Activated T-helper 17 cell treated with anti-CD3 and anti-CD28 coated beads, Interleukin-2, amount 50 U/mL, for 72 hours (primary cell): Measurements from ENCODE around the gene GOLT1A. TPM values are rescaled to one million over a fixed set of nuclear protein-coding genes. Genes with fewer than 3 reads are reported as not detected.

Experiments used
- ATAC-seq: fragments of 150-1000 bp; cut with Tn5 transposase; replicated peaks from 2 replicates; pipeline ENCODE4 v1.10.0; 2021; ENCODE audit warnings: mild to moderate bottlenecking, moderate library complexity
- H3K27ac Mint-ChIP-seq: one replicate; pipeline ENCODE4 v1.8.0; 2022; ENCODE audit warnings: mixed read lengths
- H3K27me3 Mint-ChIP-seq: one replicate; pipeline ENCODE4 v1.8.0; 2022; ENCODE audit warnings: mixed read lengths
- H3K36me3 Mint-ChIP-seq: one replicate; pipeline ENCODE4 v1.8.0; 2022; ENCODE audit warnings: low read depth, mild to moderate bottlenecking, mixed read lengths
- H3K4me1 Mint-ChIP-seq: one replicate; pipeline ENCODE4 v1.8.0; 2022; ENCODE audit warnings: mixed read lengths
- H3K4me3 Mint-ChIP-seq: one replicate; pipeline ENCODE4 v1.8.0; 2022; ENCODE audit warnings: mild to moderate bottlenecking, mixed read lengths
- H3K9me3 Mint-ChIP-seq: one replicate; pipeline ENCODE4 v1.8.0; 2022; ENCODE audit warnings: mixed read lengths
- total RNA-seq, 2 donors: library from RNA; stranded (reverse); gene quantifications; one replicate each; pipeline ENCODE4 v1.2.3, GENCODE V29; 2022

GOLT1A gene
- total RNA-seq, 2 donors from 2014 or later = 0.48 TPM; not detected in 1

DNA sequence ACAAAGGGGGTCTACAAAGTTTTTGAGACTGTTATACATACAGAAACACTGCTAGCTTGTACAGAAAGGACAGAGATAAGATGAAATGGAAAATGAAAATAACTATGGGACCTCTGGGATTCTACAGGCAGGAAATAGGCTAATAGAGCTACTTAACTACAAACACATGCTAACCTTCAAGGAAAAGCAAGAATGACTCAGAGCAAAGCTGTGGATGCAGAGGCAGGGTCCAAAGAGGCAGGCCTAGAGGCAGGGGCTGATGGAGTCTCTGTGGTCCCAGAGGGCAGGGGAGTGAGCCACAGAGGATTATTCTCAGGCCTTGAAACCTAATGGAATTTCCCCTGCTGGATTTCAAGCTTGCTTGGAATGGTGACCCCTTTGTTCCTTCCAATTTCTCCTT lies 18.7 kb upstream of the GOLT1A start:
- Mint-ChIP-seq H3K4me3 (no peak overlapping the region), H3K9me3 (no peaks in the 10 kb centered on the region), H3K27me3 (peaks cover 3% of the 10 kb centered on the region), H3K36me3 (no peaks in the 10 kb centered on the region), H3K27ac (no peak overlapping the region), H3K4me1 (no peaks in the 10 kb centered on the region)
- no peak for ATAC-seq

DNA sequence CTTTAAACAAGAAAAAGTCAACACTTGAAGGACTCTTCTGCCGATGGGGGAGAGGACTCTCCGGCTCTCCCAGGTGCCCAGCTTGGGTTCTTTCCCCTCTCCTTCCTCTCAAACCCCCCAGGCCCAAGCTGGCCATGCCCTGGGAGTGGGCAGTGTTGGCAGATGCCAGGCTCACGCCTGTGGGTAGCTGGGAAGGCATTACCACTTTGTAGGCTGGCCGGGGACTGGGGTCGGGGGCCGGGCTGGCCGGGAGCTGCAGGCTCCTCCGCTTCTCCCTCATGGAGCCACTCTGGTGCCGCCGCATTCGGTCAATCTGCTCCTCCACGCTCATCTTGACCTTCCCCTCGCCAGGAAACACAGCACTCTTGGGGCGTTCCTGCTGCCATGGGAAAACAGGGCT lies 16.4 kb upstream of the GOLT1A start:
- no peak for ATAC-seq
- no peak overlapping the region for H3K4me3 Mint-ChIP-seq
- no peaks in the 10 kb centered on the region for H3K4me1 Mint-ChIP-seq
- no peaks in the 10 kb centered on the region for H3K9me3 Mint-ChIP-seq
- H3K36me3 Mint-ChIP-seq = no peaks in the 10 kb centered on the region
- H3K27me3 Mint-ChIP-seq = peaks cover 3% of the 10 kb centered on the region
- H3K27ac Mint-ChIP-seq = no peak overlapping the region

DNA sequence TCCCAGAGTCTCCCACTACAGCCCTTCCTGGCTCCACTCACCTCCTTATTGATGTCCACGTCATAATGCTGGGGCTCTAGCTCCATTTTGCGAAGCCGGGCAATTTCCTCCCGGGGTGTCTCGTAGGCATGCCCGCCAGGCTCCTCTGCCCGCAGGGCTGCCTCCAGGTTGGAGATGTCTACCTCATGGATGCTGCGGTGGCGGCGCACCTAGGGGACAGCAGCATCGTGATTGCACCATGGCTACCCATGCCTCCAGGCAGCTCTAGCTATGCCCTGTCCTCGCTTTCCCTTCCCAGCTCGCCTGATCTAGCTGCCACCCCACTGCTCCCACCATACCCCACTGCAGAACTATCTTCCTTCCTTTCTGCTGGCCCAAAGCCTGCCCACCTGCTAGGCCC lies 15.1 kb upstream of the GOLT1A start:
- H3K27ac Mint-ChIP-seq = no peak overlapping the region
- no peak overlapping the region for H3K4me3 Mint-ChIP-seq
- H3K27me3 Mint-ChIP-seq = peaks cover 1% of the 10 kb centered on the region
- H3K9me3 Mint-ChIP-seq = no peaks in the 10 kb centered on the region
- H3K4me1 Mint-ChIP-seq = no peaks in the 10 kb centered on the region
- no peaks in the 10 kb centered on the region for H3K36me3 Mint-ChIP-seq
- no peak for ATAC-seq

DNA sequence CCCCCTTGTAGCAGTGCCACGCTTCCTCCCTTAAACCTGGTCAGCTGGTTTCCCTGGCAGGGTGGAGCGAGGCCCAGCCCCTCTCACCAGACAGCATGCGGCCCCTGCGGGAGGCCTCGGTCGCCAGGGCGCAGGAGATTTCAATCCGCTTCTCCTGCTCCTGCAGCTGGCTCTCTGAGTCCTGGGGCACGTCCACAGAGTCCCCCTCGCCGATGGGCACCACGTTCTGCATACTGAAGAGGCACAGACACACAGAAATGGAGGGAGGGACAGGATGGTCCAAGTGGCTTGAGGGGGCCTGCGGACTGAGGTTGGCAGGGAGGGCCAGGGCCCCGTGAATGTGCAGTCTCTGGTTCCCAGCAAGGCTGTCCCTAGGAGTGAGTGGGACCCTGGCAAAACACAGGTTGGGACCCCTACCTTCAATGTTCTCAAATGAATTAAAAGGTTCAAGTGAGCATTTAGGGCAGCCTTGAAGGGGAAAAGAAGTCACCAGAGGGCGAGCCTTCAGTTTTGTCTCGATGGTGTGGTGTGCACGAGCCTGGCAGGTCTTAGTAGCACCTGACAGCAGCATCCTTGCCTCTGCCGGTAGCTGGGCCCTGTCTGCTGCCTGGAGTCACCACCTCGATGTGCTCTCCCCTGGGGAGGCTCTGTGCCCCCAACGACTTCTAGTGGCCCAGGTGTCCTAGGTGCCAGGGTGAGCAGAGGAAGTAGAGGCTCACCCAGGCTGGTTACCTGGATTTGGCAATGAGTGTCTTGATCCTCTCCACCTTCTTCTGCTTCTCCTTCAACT lies 14.4 kb upstream of the GOLT1A start:
- no peak overlapping the region for H3K27ac Mint-ChIP-seq
- no peak for ATAC-seq
- H3K9me3 Mint-ChIP-seq = no peaks in the 10 kb centered on the region
- H3K4me1 Mint-ChIP-seq = no peaks in the 10 kb centered on the region
- no peaks in the 10 kb centered on the region for H3K27me3 Mint-ChIP-seq
- H3K36me3 Mint-ChIP-seq = no peaks in the 10 kb centered on the region
- H3K4me3 Mint-ChIP-seq = no peak overlapping the region

DNA sequence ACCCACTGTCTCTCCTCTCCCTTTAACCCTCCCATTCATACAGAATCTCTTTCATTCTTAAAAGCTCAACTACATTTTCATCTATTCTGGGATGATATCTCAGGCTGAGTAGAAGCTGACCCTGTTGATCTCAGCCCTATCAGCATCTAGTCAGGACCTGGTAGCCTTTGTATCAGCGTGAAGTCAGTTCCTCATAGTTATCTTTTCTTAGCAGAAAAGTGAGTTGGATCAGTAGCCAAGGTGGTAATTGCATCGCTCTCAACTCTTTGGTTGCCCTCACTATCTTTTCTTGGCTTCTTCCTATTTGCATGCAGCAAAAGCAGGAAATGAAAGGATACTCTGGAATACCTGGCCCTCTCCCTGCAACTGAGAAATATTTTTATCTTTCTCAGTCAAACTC lies 13.6 kb upstream of the GOLT1A start:
- Mint-ChIP-seq H3K4me1 (no peaks in the 10 kb centered on the region), H3K9me3 (no peaks in the 10 kb centered on the region), H3K27me3 (no peaks in the 10 kb centered on the region), H3K4me3 (no peak overlapping the region), H3K27ac (peak overlapping the region; percentile 8), H3K36me3 (no peaks in the 10 kb centered on the region)
- ATAC-seq = no peak

DNA sequence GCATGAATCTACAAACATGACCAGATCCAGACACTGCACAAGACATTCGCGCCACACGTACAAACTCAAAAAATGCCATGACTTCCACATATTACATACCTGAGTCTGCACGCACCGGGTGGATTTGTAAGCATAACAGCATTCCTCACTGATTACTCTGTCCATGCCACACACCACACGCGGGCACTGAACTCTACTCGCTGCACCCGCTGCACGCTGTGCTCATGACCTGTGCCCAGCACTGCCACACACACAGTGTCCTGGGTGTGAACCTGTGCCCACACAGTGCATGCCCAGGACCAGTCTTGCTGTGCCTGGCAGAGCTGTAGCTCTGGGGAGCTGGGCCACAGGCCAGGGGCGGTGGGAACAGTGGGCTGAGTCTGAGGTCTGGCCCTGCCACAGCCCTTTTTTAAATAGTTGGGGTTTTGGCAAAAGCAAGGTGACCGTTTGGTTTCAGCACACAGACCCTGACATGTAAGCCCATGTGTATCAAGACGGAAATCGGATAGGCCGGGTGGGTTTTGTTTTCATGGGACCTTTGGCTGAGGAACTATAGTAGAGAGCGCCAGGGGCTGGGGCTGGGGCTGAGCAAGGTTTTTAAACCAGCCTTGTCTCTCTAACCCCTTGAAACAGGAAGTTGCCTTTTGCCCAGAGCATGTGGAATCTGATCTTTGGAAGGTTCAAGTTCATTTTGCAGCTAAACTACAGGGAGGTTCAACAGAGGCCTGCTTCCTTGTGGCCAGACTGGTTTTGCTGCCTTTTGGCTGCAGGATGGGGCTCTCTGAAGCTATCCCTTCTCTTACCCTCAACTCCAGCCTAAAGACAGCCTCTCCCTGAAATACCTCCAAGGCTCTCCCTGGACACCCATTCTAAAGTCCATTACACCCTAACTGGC lies 12.3 kb upstream of the GOLT1A start:
- Mint-ChIP-seq H3K4me3 (no peak overlapping the region), H3K27me3 (peaks cover 3% of the 10 kb centered on the region), H3K27ac (no peak overlapping the region), H3K9me3 (no peaks in the 10 kb centered on the region), H3K36me3 (no peaks in the 10 kb centered on the region), H3K4me1 (no peaks in the 10 kb centered on the region)
- ATAC-seq = no peak

DNA sequence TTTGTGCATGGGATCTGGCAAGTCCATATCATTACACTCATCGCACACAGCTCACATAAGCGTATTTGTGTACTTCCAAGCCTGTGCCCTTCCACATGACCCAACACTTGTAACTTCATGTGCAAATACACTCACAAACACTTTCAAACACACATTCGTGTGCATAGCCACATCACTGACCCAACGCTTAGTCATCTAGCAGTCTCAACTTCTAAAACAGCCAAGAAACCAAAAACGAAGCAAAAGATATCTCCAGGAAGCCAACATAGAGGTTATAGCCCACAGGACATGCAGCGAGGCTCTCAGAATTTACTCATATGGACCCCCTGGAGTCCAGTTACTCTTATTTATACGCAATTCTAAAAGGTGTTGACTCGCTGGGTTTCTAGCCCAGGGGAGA lies 10.9 kb upstream of the GOLT1A start:
- H3K36me3 Mint-ChIP-seq = no peaks in the 10 kb centered on the region
- H3K4me3 Mint-ChIP-seq = no peak overlapping the region
- H3K27me3 Mint-ChIP-seq = peaks cover 3% of the 10 kb centered on the region
- H3K27ac Mint-ChIP-seq = no peak overlapping the region
- ATAC-seq = no peak
- H3K9me3 Mint-ChIP-seq = no peaks in the 10 kb centered on the region
- no peaks in the 10 kb centered on the region for H3K4me1 Mint-ChIP-seq

DNA sequence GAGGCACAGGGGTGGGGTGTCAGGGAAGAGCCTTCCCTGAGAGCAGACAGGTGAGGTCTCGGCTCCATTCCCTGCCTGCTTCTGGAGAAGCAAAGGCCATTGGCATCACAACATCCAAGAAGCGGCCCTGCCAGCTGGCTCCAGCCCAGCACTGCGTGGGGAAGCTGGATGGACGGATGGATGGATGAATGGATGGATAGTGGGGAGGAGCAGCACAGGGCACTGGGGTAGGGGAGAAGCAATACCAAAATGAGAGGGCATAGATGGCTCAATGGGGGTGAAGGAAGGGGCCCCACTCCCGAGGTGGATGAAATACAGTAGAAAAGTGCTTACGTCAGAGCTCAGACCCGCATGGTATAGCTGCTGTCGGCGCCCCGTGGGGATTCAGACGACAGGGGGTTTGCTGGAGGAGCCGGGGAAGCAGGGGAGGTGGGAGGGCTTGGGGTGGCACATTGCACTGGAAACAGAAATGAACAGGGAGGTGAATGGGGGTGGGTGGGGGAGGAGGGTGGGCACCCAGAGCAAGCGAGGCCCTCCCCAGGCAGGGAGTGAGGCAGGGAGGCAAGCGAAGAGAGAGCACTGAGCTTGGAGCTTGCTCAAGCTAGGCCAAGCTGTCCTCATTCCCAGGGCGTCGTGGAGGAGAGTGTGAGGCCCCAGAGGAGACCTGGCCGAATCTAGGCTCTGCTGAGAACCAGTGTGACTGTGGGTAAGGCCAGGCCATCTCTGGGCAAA lies 9.5 kb upstream of the GOLT1A start:
- H3K9me3 Mint-ChIP-seq = no peaks in the 10 kb centered on the region
- H3K4me3 Mint-ChIP-seq = no peak overlapping the region
- no peak for ATAC-seq
- peak overlapping the region; percentile 32 for H3K27ac Mint-ChIP-seq
- H3K36me3 Mint-ChIP-seq = no peaks in the 10 kb centered on the region
- peaks cover 3% of the 10 kb centered on the region for H3K27me3 Mint-ChIP-seq
- no peaks in the 10 kb centered on the region for H3K4me1 Mint-ChIP-seq

DNA sequence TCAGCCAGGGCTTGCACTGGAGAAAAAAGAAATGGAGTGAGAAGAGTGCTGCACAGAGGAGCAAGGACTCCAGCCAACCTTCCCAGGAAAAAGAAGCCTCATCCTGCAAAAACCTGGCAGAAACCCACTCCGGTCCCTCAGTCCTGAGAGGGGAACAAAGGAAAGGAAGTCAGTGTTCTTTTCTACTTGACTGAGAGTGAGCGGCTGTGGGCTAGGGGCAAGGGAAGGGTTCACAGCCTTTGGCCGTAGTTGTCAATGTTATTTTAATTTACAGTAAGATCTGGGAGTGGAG lies 8.9 kb upstream of the GOLT1A start:
- no peak for ATAC-seq
- Mint-ChIP-seq H3K9me3 (no peaks in the 10 kb centered on the region), H3K4me1 (no peaks in the 10 kb centered on the region), H3K4me3 (no peak overlapping the region), H3K27ac (peak overlapping the region; percentile 32), H3K27me3 (peaks cover 3% of the 10 kb centered on the region), H3K36me3 (no peaks in the 10 kb centered on the region)

DNA sequence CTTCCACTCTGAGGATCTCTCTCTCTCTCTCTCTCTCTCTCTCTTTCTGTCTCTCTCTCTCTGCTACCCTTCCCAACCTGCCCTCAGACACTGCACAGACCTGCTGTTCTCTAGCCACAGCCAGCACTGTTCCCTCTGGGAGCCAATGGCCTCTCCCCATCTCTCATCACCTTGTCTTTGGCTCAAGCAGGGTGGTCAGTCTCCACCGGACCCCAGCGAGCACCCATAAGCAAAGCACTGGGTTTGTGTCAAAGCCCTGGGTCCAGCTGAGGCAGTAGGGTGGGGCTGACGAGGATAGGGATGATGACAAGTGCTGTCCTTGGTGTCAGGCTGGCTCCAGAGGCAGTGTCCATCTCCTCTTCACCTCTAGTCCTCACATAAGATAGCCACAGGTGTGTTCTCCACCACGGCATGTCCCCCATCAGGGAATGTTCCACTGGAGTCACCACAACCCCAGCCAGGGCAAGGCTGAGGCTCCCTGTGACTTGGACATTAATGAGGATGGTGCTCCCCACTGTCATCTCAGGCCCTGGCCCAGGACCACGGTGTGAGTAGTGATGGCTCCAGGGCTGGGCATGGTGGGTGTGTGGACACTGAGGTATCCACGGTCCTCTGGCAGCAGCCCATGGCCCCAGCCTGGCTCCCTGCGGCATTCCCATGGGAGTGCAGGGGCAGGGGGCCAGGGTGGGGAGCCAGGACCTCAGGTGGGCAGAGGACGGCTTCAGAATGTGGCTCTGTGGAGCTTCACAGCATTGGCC lies 8.4 kb upstream of the GOLT1A start:
- peaks cover 3% of the 10 kb centered on the region for H3K27me3 Mint-ChIP-seq
- ATAC-seq = no peak
- no peak overlapping the region for H3K4me3 Mint-ChIP-seq
- no peak overlapping the region for H3K27ac Mint-ChIP-seq
- H3K9me3 Mint-ChIP-seq = no peaks in the 10 kb centered on the region
- H3K36me3 Mint-ChIP-seq = no peaks in the 10 kb centered on the region
- H3K4me1 Mint-ChIP-seq = no peaks in the 10 kb centered on the region

DNA sequence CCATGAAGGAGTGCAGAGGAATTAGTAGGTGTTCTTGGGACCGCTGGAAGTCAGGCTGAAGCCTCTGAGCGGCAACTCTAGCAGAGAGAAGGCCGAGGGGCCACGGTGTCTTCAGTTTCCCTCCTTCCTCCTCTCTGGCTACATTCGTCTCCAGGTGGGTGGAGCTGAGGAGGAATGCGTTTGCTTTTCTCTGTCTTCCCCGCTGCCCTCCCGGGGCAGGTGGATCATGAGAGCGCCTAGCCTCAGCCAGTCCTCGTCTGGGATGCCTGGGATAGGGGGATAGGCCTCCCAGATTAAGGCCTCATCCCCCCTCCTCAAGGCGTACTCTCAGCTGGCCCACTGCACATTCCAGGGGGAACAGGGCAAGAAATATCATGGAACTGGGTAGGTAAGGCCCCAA lies 7.5 kb upstream of the GOLT1A start:
- H3K4me1 Mint-ChIP-seq = no peaks in the 10 kb centered on the region
- H3K27me3 Mint-ChIP-seq = peaks cover 3% of the 10 kb centered on the region
- H3K27ac Mint-ChIP-seq = no peak overlapping the region
- H3K4me3 Mint-ChIP-seq = no peak overlapping the region
- no peak for ATAC-seq
- no peaks in the 10 kb centered on the region for H3K36me3 Mint-ChIP-seq
- H3K9me3 Mint-ChIP-seq = no peaks in the 10 kb centered on the region

DNA sequence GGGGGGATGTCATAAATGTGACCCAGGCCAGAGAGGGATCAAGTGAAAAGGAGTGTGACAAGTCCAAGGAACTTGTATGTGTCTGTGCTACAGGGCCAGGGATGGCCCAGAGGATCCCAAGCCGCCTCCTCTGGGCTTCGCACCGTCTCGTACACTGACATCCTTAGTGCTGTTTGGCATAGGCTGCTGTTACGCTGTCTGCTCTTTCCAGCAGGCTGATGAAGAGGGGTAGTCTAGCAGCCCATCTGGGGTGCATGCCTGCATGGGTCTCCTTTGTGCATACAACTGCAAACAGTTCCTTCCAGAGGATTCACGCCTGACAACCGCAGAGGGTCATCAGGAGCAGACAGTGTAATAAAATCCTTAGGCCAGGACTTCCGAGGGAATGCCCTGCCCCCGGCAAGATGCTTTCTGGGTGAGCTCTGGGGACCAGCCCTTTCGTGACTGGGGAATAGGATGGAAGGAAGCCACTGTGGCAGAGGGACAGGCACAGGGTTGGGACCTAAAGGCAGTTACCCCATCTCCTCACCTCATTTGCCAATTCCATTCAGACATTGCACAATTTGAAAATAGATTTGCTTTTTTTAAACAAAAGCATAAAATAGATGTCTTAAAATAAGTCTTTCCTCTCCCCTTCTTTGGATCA lies 6.3 kb upstream of the GOLT1A start:
- Mint-ChIP-seq H3K9me3 (no peaks in the 10 kb centered on the region), H3K27me3 (peaks cover 3% of the 10 kb centered on the region), H3K4me1 (no peaks in the 10 kb centered on the region), H3K36me3 (no peaks in the 10 kb centered on the region), H3K4me3 (no peak overlapping the region), H3K27ac (no peak overlapping the region)
- ATAC-seq = no peak

DNA sequence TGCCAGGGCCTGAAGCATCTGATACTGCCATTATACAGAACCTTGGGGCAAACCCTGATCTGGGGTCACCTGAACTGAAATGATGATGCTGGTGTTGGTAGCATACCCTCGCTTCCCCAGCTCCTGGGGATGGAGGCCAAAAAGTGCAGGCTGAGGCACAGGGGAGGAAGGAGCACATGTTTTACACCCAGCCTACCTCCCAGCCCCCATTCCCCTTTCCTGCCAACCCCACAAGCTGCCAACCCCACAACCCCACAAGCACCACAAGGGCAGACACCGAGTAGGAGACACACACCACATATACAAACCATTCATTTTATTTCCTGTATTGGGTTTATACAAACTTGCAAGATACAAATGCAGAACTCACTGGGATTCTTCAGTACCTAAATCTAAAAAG lies 4.8 kb upstream of the GOLT1A start:
- H3K4me3 Mint-ChIP-seq = no peak overlapping the region
- ATAC-seq = no peak
- H3K4me1 Mint-ChIP-seq = peaks cover 5% of the 10 kb centered on the region
- peaks cover 3% of the 10 kb centered on the region for H3K9me3 Mint-ChIP-seq
- H3K27ac Mint-ChIP-seq = no peak overlapping the region
- H3K36me3 Mint-ChIP-seq = no peaks in the 10 kb centered on the region
- peaks cover 6% of the 10 kb centered on the region for H3K27me3 Mint-ChIP-seq

DNA sequence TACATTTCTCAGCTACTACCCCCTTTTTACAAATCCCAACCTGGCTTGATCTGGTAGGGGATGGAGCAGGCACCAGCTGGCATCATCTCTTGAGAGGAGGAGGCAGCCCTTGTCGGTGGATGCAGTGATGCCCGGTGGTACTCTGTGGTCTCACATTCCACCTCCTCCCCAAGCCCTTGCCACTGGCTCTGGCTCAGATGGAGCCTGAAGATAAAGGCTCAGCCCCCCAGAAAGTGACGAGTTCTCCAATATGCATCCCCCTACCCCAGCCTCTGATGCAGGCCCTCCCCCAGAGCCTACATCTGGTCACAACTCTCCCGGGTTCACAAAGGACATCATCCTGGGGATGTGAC lies 3.8 kb upstream of the GOLT1A start:
- Mint-ChIP-seq H3K4me1 (peaks cover 5% of the 10 kb centered on the region), H3K4me3 (no peak overlapping the region), H3K27me3 (peaks cover 6% of the 10 kb centered on the region), H3K9me3 (peaks cover 3% of the 10 kb centered on the region), H3K36me3 (no peaks in the 10 kb centered on the region), H3K27ac (no peak overlapping the region)
- ATAC-seq = no peak
